Ishikawa (cell line): ENCODE results near the gene SMYD2.

Source experiments
- CREB1 ChIP-seq: IDR thresholded peaks from 2 replicates; pipeline ENCODE4 v1.6.1; 2012; ENCODE audit warnings: low read depth
- EGR1 ChIP-seq: IDR thresholded peaks from 2 replicates; pipeline ENCODE4 v1.6.1; 2012
- EP300 ChIP-seq: IDR thresholded peaks from 2 replicates; pipeline ENCODE4 v1.6.1; 2012; ENCODE audit warnings: borderline replicate concordance
- NFIC ChIP-seq: IDR thresholded peaks from 2 replicates; pipeline ENCODE4 v1.6.1; 2012
- RAD21 ChIP-seq: IDR thresholded peaks from 2 replicates; pipeline ENCODE4 v1.6.1; 2012; ENCODE audit warnings: low read depth
- TAF1 ChIP-seq: IDR thresholded peaks from 2 replicates; pipeline ENCODE4 v1.6.1; 2012; ENCODE audit warnings: low read depth, mild to moderate bottlenecking
- TCF12 ChIP-seq: IDR thresholded peaks from 2 replicates; pipeline ENCODE4 v1.6.1; 2012; ENCODE audit warnings: low read depth
- TEAD4 ChIP-seq: IDR thresholded peaks from 2 replicates; pipeline ENCODE4 v1.6.1; 2012
- YY1 ChIP-seq: IDR thresholded peaks from 2 replicates; pipeline ENCODE4 v1.6.1; 2012; ENCODE audit warnings: low read depth
- ZBTB7A ChIP-seq: IDR thresholded peaks from 2 replicates; pipeline ENCODE4 v1.6.1; 2012; ENCODE audit warnings: low read depth
- TF ChIP-seq, protein P1 (sequence below): IDR thresholded peaks from 2 replicates; pipeline ENCODE4 v1.6.1; 2012
- TF ChIP-seq, protein P2 (sequence below): IDR thresholded peaks from 2 replicates; pipeline ENCODE4 v1.6.1; 2012
- TF ChIP-seq, protein P3 (sequence below): IDR thresholded peaks from 2 replicates; pipeline ENCODE4 v1.6.1; 2012; ENCODE audit warnings: low read depth, mild to moderate bottlenecking

Gene SMYD2

DNA sequence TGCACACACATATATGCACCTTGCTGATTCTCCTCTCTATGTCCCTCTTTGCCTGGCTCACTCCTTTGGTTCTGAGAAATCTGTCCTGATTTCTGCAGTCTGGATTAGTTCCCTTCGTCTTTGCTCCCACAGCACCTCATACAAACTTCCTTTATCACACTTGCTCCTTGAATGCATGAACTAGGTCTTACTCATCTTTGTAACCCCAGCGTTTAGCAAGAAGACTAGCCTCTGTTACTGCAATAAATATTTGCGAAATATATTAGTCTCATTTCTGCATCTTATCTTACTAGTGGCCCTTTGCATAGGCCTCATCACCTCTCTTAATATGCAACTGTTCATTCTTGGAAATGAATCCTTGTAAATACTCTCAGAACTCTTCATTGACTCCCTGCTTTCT is 11.4 kb downstream of the SMYD2 start:
- TF ChIP-seq, protein P1, sequence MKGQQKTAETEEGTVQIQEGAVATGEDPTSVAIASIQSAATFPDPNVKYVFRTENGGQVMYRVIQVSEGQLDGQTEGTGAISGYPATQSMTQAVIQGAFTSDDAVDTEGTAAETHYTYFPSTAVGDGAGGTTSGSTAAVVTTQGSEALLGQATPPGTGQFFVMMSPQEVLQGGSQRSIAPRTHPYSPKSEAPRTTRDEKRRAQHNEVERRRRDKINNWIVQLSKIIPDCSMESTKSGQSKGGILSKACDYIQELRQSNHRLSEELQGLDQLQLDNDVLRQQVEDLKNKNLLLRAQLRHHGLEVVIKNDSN = no peak
- TF ChIP-seq, protein P2, sequence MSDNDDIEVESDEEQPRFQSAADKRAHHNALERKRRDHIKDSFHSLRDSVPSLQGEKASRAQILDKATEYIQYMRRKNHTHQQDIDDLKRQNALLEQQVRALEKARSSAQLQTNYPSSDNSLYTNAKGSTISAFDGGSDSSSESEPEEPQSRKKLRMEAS = no peak
- TF ChIP-seq TCF12 = no peak
- TF ChIP-seq YY1 = no peak
- TF ChIP-seq, protein P3, sequence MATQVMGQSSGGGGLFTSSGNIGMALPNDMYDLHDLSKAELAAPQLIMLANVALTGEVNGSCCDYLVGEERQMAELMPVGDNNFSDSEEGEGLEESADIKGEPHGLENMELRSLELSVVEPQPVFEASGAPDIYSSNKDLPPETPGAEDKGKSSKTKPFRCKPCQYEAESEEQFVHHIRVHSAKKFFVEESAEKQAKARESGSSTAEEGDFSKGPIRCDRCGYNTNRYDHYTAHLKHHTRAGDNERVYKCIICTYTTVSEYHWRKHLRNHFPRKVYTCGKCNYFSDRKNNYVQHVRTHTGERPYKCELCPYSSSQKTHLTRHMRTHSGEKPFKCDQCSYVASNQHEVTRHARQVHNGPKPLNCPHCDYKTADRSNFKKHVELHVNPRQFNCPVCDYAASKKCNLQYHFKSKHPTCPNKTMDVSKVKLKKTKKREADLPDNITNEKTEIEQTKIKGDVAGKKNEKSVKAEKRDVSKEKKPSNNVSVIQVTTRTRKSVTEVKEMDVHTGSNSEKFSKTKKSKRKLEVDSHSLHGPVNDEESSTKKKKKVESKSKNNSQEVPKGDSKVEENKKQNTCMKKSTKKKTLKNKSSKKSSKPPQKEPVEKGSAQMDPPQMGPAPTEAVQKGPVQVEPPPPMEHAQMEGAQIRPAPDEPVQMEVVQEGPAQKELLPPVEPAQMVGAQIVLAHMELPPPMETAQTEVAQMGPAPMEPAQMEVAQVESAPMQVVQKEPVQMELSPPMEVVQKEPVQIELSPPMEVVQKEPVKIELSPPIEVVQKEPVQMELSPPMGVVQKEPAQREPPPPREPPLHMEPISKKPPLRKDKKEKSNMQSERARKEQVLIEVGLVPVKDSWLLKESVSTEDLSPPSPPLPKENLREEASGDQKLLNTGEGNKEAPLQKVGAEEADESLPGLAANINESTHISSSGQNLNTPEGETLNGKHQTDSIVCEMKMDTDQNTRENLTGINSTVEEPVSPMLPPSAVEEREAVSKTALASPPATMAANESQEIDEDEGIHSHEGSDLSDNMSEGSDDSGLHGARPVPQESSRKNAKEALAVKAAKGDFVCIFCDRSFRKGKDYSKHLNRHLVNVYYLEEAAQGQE = no peak
- TF ChIP-seq EGR1 = no peak
- TF ChIP-seq TEAD4 = no peak

DNA sequence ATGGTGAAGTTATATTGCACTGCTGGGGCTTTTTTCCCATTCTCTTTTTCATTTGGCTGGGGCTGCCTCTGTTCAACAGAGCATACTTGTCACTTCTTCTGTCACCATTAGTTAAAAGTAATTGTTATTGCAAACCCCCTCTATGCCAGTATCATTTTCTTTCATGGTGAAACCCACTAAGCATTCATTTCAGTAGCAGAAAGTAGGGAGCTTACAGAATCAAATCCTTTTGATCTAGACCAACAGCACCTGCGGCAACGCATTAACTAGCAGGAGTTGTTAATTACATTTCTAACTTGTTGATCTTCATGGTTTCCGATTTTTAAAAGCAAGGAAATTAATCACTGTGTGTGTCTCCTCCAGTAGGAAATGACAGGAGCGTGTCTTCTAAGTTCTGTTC is 15.0 kb downstream of the SMYD2 start:
- TF ChIP-seq TCF12 (no peak), YY1 (no peak)
- TF ChIP-seq, protein P1 = no peak

DNA sequence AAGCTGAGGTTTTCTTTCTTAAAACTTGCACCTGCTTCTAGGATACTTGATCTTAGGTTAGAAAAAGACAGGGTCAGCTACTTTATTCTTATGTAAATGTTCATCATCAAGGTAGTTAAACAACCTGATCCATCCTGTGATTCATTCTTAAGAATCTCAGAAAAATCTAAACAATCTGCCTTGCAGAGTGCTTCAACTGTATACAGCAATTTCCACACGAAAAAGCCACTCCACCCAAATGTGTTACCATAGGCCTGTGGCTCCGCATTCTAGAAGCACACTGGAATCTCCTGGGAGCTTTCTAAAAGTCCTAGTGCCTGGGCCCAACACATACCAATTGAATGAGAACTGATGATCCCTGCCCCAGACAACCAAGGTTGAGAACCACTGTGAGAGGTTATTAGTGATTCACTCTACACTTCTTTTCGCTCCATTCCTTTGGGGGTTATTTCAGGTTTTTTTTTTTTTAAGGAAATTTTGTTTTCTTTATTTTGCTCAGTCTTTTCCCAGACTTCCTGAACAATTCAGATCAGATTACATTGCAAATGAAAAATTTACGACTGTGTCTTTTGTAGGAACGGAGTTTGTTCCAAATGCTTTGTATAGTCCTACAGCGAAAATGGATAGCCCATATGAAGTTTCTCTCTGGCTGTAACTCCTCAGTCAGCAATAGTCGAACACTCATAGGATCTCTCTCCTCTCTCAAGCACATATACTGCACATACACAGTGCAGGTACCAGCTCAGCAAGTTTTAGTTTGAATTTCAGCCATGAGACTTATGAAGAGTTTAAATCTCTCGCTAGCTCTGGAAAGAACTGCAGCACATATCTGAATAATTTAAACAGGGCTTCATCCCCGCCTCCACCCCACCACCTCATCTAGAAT is 16.1 kb downstream of the SMYD2 start:
- TF ChIP-seq EGR1 (no peak), TCF12 (no peak), YY1 (no peak), TEAD4 (no peak), NFIC (no peak)
- TF ChIP-seq, protein P3 = no peak
- TF ChIP-seq, protein P2 = no peak

DNA sequence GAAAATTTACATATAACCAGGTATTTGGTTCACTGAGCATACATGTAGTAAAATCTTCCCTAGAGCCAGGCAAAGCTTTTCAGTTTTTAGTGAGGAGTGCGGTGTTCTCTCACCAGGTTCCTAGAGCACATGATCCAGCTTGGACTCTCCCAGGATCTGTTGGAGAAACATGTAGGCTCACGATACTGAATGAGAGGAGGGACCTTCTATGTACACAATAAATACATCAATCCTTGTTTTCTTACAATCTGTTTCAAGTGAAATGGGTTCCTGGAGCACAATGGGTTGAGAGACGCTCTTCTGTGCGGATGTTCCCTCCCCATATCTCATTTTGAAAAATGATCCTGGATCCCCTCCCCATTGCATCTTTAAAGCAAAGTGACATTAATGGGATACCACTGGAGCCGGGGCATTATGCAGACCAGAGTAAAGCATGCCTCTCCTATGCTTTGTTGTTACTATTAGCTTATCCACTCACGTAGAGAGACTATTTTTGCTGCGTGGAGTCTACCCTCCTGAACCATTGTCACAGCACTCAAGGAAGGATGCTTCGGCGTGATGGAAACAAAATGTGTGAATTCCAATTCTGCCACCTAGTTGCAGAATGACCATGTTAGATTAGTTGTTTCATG is 19.3 kb downstream of the SMYD2 start:
- TF ChIP-seq, protein P1 = no peak
- TF ChIP-seq TAF1 = no peak
- no peak for TF ChIP-seq CREB1
- TF ChIP-seq, protein P3 = no peak
- TF ChIP-seq EP300 = no peak
- no peak for TF ChIP-seq YY1

DNA sequence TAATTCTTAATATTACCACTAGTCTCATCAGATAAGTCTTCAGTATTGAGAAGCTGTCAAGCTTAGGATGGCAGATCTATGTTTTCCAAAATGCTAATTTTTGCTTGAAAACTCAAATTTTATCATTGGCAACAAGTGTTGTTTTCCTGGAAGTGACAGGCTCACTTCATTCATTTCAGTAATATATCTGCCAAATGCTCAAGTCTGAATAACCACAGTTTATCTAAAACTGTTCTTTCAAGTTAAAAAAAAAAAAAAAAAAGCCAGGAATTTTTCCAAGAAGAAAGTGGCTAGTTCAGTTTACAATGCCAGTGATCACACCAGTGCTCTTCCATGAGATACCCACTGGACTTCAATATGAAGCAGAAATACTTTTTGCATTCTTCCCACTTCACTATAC is 20.6 kb downstream of the SMYD2 start:
- TF ChIP-seq NFIC = no peak
- TF ChIP-seq EGR1 = no peak
- no peak for TF ChIP-seq RAD21
- no peak for TF ChIP-seq TAF1
- no peak for TF ChIP-seq TEAD4
- no peak for TF ChIP-seq ZBTB7A
- no peak for TF ChIP-seq TCF12
